Karpas-422 (cell line): Measurements from ENCODE around the gene GSTM5. TPM values are rescaled to one million over a fixed set of nuclear protein-coding genes. Genes with fewer than 3 reads are reported as not detected.

ENCODE experiments used
- DNase-seq: peaks from one replicate; pipeline ENCODE4 v3.0.0-alpha.2; 2015
- H2AFZ ChIP-seq: fragments of 200-600 bp; sonication (generic); 2 replicates; pipeline ENCODE4 v1.6.1; 2014; ENCODE audit warnings: antibody characterized with exemption, low read length, mixed read lengths
- H3K27ac ChIP-seq: fragments of 200-600 bp; sonication (generic); 2 replicates; pipeline ENCODE4 v1.5.1; 2014; ENCODE audit warnings: mild to moderate bottlenecking, low read length, moderate library complexity
- H3K27me3 ChIP-seq: fragments of 200-600 bp; sonication (generic); 2 replicates; pipeline ENCODE4 v1.6.1; 2014; ENCODE audit warnings: low read length, mixed read lengths
- H3K36me3 ChIP-seq: fragments of 200-600 bp; sonication (generic); 2 replicates; pipeline ENCODE4 v1.6.1; 2014; ENCODE audit warnings: low read length, mixed read lengths; ENCODE audit not compliant: insufficient read depth
- H3K4me1 ChIP-seq: fragments of 200-600 bp; sonication (generic); 2 replicates; pipeline ENCODE4 v1.6.1; 2014; ENCODE audit warnings: mild to moderate bottlenecking, low read length, mixed read lengths
- H3K4me2 ChIP-seq: fragments of 200-600 bp; sonication (generic); 2 replicates; pipeline ENCODE4 v1.6.1; 2014; ENCODE audit warnings: low read length, low read depth, mild to moderate bottlenecking; ENCODE audit not compliant: poor library complexity, severe bottlenecking
- H3K4me3 ChIP-seq: fragments of 200-600 bp; sonication (generic); 2 replicates; pipeline ENCODE4 v1.5.1; 2014; ENCODE audit warnings: mild to moderate bottlenecking, antibody characterized with exemption, low read length, mixed read lengths
- H3K79me2 ChIP-seq: fragments of 200-600 bp; sonication (generic); 2 replicates; pipeline ENCODE4 v1.6.1; 2014; ENCODE audit warnings: mild to moderate bottlenecking, low read length, mixed read lengths
- H3K9ac ChIP-seq: fragments of 200-600 bp; sonication (generic); 2 replicates; pipeline ENCODE4 v1.6.0; 2014; ENCODE audit warnings: low read length
- H3K9me2 ChIP-seq: fragments of 200-600 bp; sonication (generic), shearing (Covaris generic); replicated peaks from 2 replicates; pipeline ENCODE4 v1.6.0; 2014; ENCODE audit warnings: mild to moderate bottlenecking, low read length, moderate library complexity; ENCODE audit not compliant: insufficient read depth
- H3K9me3 ChIP-seq: fragments of 300-700, 200-600 bp; sonication (generic); 2 replicates; pipeline ENCODE4 v1.6.1; 2014; ENCODE audit warnings: low read length, mixed read lengths
- H4K20me1 ChIP-seq: fragments of 200-600 bp; sonication (generic); 2 replicates; pipeline ENCODE4 v1.6.1; 2014; ENCODE audit warnings: mild to moderate bottlenecking, antibody characterized with exemption, low read length, low read depth; ENCODE audit not compliant: insufficient read depth
- total RNA-seq: library from RNA; depleted of rRNA; stranded (reverse); fragments of >200 nt; shearing (Covaris generic); gene quantifications from 2 replicates; pipeline ENCODE4 v1.2.3, GENCODE V29; 2014; ENCODE audit warnings: low replicate concordance

Gene GSTM5
- total RNA-seq, 1 experiment from 2014 or later, result not detected

- Histone ChIP-seq H2AFZ (no peak overlapping the region), H3K4me2 (no peak overlapping the region), H3K36me3 (no peaks in the 10 kb centered on the region), H3K79me2 (no peaks in the 10 kb centered on the region), H3K9ac (no peak overlapping the region), H4K20me1 (no peaks in the 10 kb centered on the region), H3K9me2 (no peaks in the 10 kb centered on the region), H3K27ac (no peak overlapping the region), H3K27me3 (no peaks in the 10 kb centered on the region), H3K9me3 (no peaks in the 10 kb centered on the region), H3K4me1 (peaks cover 10% of the 10 kb centered on the region), H3K4me3 (no peak overlapping the region)
- DNase-seq, result no peak
Measured at GRCh38 chr1:109756848-109757521, 44.9 kb downstream of the GSTM5 start.

GRCh38 chr1:109757936-109758786 is 46.1 kb downstream of the GSTM5 start:
- Histone ChIP-seq H3K27ac (no peak overlapping the region), H3K79me2 (no peaks in the 10 kb centered on the region), H4K20me1 (no peaks in the 10 kb centered on the region), H3K36me3 (no peaks in the 10 kb centered on the region), H3K4me1 (peaks cover 10% of the 10 kb centered on the region), H3K9me3 (no peaks in the 10 kb centered on the region), H2AFZ (no peak overlapping the region), H3K4me3 (no peak overlapping the region), H3K4me2 (no peak overlapping the region), H3K9me2 (no peaks in the 10 kb centered on the region), H3K9ac (no peak overlapping the region), H3K27me3 (no peaks in the 10 kb centered on the region)
- DNase-seq, result no peak

- Histone ChIP-seq H3K4me2 (no peak overlapping the region), H2AFZ (no peak overlapping the region), H3K9me2 (no peaks in the 10 kb centered on the region), H3K9ac (no peak overlapping the region), H3K27ac (no peak overlapping the region), H3K27me3 (no peaks in the 10 kb centered on the region), H3K79me2 (no peaks in the 10 kb centered on the region), H3K4me1 (peaks cover 10% of the 10 kb centered on the region), H3K36me3 (no peaks in the 10 kb centered on the region), H3K4me3 (no peak overlapping the region), H4K20me1 (no peaks in the 10 kb centered on the region), H3K9me3 (no peaks in the 10 kb centered on the region)
- DNase-seq, result peak; percentile 53
Measured at GRCh38 chr1:109759513-109760334, 47.7 kb downstream of the GSTM5 start.

GRCh38 chr1:109760581-109761226 is 48.7 kb downstream of the GSTM5 start:
- Histone ChIP-seq H3K4me2 (no peak overlapping the region), H2AFZ (no peak overlapping the region), H3K9me2 (no peaks in the 10 kb centered on the region), H3K36me3 (no peaks in the 10 kb centered on the region), H3K4me1 (peaks cover 5% of the 10 kb centered on the region), H3K9me3 (no peaks in the 10 kb centered on the region), H4K20me1 (no peaks in the 10 kb centered on the region), H3K9ac (no peak overlapping the region), H3K27me3 (no peaks in the 10 kb centered on the region), H3K27ac (no peak overlapping the region), H3K79me2 (no peaks in the 10 kb centered on the region), H3K4me3 (no peak overlapping the region)
- DNase-seq, result no peak

- Histone ChIP-seq H3K9me2 (no peaks in the 10 kb centered on the region), H2AFZ (no peak overlapping the region), H3K4me1 (no peaks in the 10 kb centered on the region), H3K79me2 (no peaks in the 10 kb centered on the region), H3K4me3 (no peak overlapping the region), H3K27me3 (no peaks in the 10 kb centered on the region), H3K9ac (no peak overlapping the region), H3K9me3 (no peaks in the 10 kb centered on the region), H4K20me1 (no peaks in the 10 kb centered on the region), H3K36me3 (no peaks in the 10 kb centered on the region), H3K4me2 (no peak overlapping the region), H3K27ac (no peak overlapping the region)
- DNase-seq, result no peak
Measured at GRCh38 chr1:109761227-109762038, 49.4 kb downstream of the GSTM5 start.

- Histone ChIP-seq H3K4me1 (no peaks in the 10 kb centered on the region), H3K9me3 (no peaks in the 10 kb centered on the region), H2AFZ (no peak overlapping the region), H3K9ac (no peak overlapping the region), H3K4me2 (no peak overlapping the region), H3K36me3 (no peaks in the 10 kb centered on the region), H3K27ac (no peak overlapping the region), H3K9me2 (no peaks in the 10 kb centered on the region), H3K79me2 (no peaks in the 10 kb centered on the region), H3K4me3 (no peak overlapping the region), H3K27me3 (no peaks in the 10 kb centered on the region), H4K20me1 (no peaks in the 10 kb centered on the region)
- DNase-seq, result no peak
Measured at GRCh38 chr1:109762039-109762585, 50.1 kb downstream of the GSTM5 start.

GRCh38 chr1:109762821-109763645 is 51.0 kb downstream of the GSTM5 start:
- Histone ChIP-seq H3K9ac (no peak overlapping the region), H3K4me1 (no peaks in the 10 kb centered on the region), H3K4me2 (no peak overlapping the region), H4K20me1 (no peaks in the 10 kb centered on the region), H3K79me2 (no peaks in the 10 kb centered on the region), H3K9me2 (no peaks in the 10 kb centered on the region), H3K4me3 (no peak overlapping the region), H2AFZ (no peak overlapping the region), H3K27ac (no peak overlapping the region), H3K9me3 (no peaks in the 10 kb centered on the region), H3K36me3 (no peaks in the 10 kb centered on the region), H3K27me3 (no peaks in the 10 kb centered on the region)
- no peak for DNase-seq
